Measurements from ENCODE around the gene HEBP1.

The HEBP1 gene

GRCh38 chr12:12946686-12947355 is 53.2 kb downstream of the HEBP1 start:
- DNase-seq (ENCODE audit: extremely low read depth, low read depth) = no peak
- no peak overlapping the region for H3K4me3 ChIP-seq (replicated peaks; ENCODE audit: low read depth, low read length)
- TF ChIP-seq CTCF (IDR thresholded peaks at IDR 0.05; ENCODE audit: low read depth, low read length, missing control alignments) = no peak

GRCh38 chr12:12945591-12945990 is 54.5 kb downstream of the HEBP1 start:
- no peak for DNase-seq (ENCODE audit: extremely low read depth, low read depth)
- no peak overlapping the region for H3K4me3 ChIP-seq (replicated peaks; ENCODE audit: low read depth, low read length)
- TF ChIP-seq CTCF (IDR thresholded peaks at IDR 0.05; ENCODE audit: low read depth, low read length, missing control alignments) = no peak

- DNase-seq (ENCODE audit: extremely low read depth, low read depth) = no peak
- TF ChIP-seq CTCF (IDR thresholded peaks at IDR 0.05; ENCODE audit: low read depth, low read length, missing control alignments) = no peak
- no peak overlapping the region for H3K4me3 ChIP-seq (replicated peaks; ENCODE audit: low read depth, low read length)
Observed at GRCh38 chr12:12943586-12944260, 56.3 kb downstream of the HEBP1 start.

DNA sequence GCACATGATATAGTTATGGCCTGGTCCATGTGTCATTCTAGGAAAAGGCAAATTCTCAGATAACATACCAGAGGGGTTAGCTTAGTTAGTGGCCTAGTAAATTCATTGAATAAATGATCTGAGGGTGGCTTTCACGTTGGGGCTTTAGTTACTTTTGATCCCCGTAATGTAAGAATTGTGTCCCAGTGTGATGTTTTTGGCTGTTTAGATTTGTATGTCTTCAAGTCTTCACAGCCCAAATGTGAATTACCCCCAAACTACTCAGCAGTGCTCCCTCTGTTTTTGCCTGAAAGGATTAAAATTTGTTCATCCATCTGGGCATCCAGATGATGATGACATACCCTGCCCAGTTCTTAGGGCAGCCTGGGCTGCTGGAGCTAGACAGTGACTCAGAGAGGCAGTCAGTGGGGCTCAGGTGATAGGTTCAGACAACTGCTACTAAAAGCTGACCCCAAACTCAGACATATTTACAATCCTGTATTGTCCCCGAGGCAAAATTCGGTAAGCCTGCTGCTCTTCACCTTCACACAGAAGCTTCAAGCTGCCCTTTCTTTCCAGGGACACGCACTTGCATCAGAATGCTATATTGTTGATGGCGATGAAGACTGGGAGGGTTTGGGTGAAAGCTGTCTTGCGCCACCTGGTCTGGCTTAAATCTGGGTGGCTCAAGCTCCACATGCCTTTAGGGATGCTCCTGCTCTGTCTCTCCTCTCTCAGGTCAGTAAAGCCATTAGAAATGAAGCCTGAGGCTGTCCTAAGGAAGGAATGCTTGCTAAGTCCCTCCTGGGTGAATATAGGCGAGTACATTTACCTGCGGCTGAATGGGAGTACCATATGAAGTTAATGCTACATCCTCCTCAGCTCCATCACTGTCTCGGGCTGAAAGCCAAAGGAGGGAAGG is 58.4 kb downstream of the HEBP1 start:
- TF ChIP-seq CTCF (IDR thresholded peaks at IDR 0.05; ENCODE audit: low read depth, low read length, missing control alignments) = no peak
- no peak for DNase-seq (ENCODE audit: extremely low read depth, low read depth)
- no peak overlapping the region for H3K4me3 ChIP-seq (replicated peaks; ENCODE audit: low read depth, low read length)

DNA sequence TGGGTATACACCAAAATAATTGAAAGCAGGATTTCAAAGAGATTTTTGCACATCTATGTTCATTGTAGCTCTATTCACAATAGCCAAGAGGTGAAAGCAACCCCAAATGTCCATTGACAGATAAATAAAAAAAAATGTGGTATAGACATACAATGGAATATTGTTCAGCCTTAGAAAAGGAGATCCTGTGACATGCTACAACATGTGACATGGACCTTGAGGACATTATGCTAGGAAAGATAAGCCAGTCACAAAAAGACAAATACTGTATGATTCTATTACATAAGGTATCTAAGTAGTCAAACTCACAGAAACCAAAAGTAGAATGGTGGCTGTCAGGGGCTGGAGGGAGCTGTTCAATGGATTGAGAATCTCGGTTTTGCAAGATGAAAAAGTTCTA is 60.2 kb downstream of the HEBP1 start:
- no peak for DNase-seq (ENCODE audit: extremely low read depth, low read depth)
- no peak for TF ChIP-seq CTCF (IDR thresholded peaks at IDR 0.05; ENCODE audit: low read depth, low read length, missing control alignments)

GRCh38 chr12:12938541-12938940 is 61.5 kb downstream of the HEBP1 start:
- no peak for DNase-seq (ENCODE audit: extremely low read depth, low read depth)
- H3K4me3 ChIP-seq (replicated peaks; ENCODE audit: low read depth, low read length) = no peak overlapping the region
- no peak for TF ChIP-seq CTCF (IDR thresholded peaks at IDR 0.05; ENCODE audit: low read depth, low read length, missing control alignments)

More for the DNA sequence above, 60.2 kb downstream of the HEBP1 start:
- no peak overlapping the region for H3K4me3 ChIP-seq (replicated peaks; ENCODE audit: low read depth, low read length)

Data from HFF-Myc (cell line).